IMR-90 (cell line): ENCODE results near the gene CDKL1. TPM values are rescaled to one million over a fixed set of nuclear protein-coding genes. Genes with fewer than 3 reads are reported as not detected.
A peak's percentile ranks its signal among the peaks of the same experiment; 100 is the strongest.

Experiments
- ATAC-seq: fragments of 200-7000 bp; cut with Tn5 transposase; 2 replicates; pipeline ENCODE4 v1.9.1; 2020; ENCODE audit warnings: low read depth, mild to moderate bottlenecking, moderate library complexity
- BruUV-seq: library from RNA; stranded (reverse); fragments of 400-500 nt; replicated peaks from 2 replicates; lab custom pipeline; 2021; lab: Mats Ljungman, UMichigan
- CTCF ChIA-PET: fragments of 300-600 bp; formaldehyde crosslinking; extraction: SDS; loops from one replicate; lab custom pipeline; 2021; ENCODE audit warnings: antibody characterized with exemption; lab: Yijun Ruan, JAX
- POLR2A ChIA-PET: fragments of 300-600 bp; sonication (Branson Sonifier 250); formaldehyde crosslinking; loops from one replicate; lab custom pipeline; 2022; ENCODE audit warnings: antibody characterized with exemption; ENCODE audit not compliant: unreplicated experiment; lab: Charles Lee
- DNase-seq: peaks from one replicate; pipeline ENCODE4 v3.0.0; 2013
- H2AFZ ChIP-seq: replicated peaks from 2 replicates; pipeline ENCODE3; 2013; ENCODE audit warnings: low read length, mild to moderate bottlenecking; ENCODE audit not compliant: poor library complexity
- H2AK5ac ChIP-seq: 2 replicates; pipeline ENCODE4 v1.6.1; 2013; ENCODE audit warnings: low read depth, low read length, inconsistent platforms
- H2AK9ac ChIP-seq: replicated peaks from 2 replicates; pipeline ENCODE3; 2013; ENCODE audit warnings: mild to moderate bottlenecking, low read depth, low read length, moderate library complexity; ENCODE audit not compliant: poor library complexity
- H2BK120ac ChIP-seq: 2 replicates; pipeline ENCODE4 v1.6.1; 2013; ENCODE audit warnings: low read depth, low read length, inconsistent platforms
- H2BK15ac ChIP-seq: 3 replicates; pipeline ENCODE4 v1.6.1; 2013; ENCODE audit warnings: low read depth, low read length, inconsistent platforms
- H2BK20ac ChIP-seq: 2 replicates; pipeline ENCODE4 v1.6.1; 2013; ENCODE audit warnings: low read depth, mild to moderate bottlenecking, inconsistent platforms, low read length, moderate library complexity
- H2BK5ac ChIP-seq: 2 replicates; pipeline ENCODE4 v1.6.1; 2013; ENCODE audit warnings: mild to moderate bottlenecking, low read depth, low read length, inconsistent platforms; ENCODE audit not compliant: poor library complexity, severe bottlenecking
- H3K14ac ChIP-seq: replicated peaks from 2 replicates; pipeline ENCODE4 v1.6.1; 2013; ENCODE audit warnings: low read depth, low read length, inconsistent platforms
- H3K18ac ChIP-seq: 2 replicates; pipeline ENCODE4 v1.6.1; 2013; ENCODE audit warnings: low read depth, low read length, control low read depth
- H3K23ac ChIP-seq: 2 replicates; pipeline ENCODE4 v1.6.1; 2013; ENCODE audit warnings: low read depth, low read length, inconsistent platforms
- H3K27ac ChIP-seq: 2 replicates; pipeline ENCODE4 v1.5.1; 2013; ENCODE audit warnings: mild to moderate bottlenecking, control low read depth, low read length; ENCODE audit not compliant: insufficient read depth
- H3K27me3 ChIP-seq: 2 replicates; pipeline ENCODE4 v1.6.1; 2013; ENCODE audit warnings: low read length; ENCODE audit not compliant: control insufficient read depth, insufficient read depth
- H3K36me3 ChIP-seq: 2 replicates; pipeline ENCODE4 v1.6.1; 2013; ENCODE audit warnings: low read length, mixed read lengths; ENCODE audit not compliant: control insufficient read depth, insufficient read depth
- H3K4ac ChIP-seq: 2 replicates; pipeline ENCODE4 v1.6.1; 2013; ENCODE audit warnings: low read depth, low read length, inconsistent platforms
- H3K4me1 ChIP-seq: 2 replicates; pipeline ENCODE4 v1.6.1; 2013; ENCODE audit warnings: low read length, mixed read lengths; ENCODE audit not compliant: control insufficient read depth, insufficient read depth
- H3K4me2 ChIP-seq: 2 replicates; pipeline ENCODE4 v1.6.1; 2013; ENCODE audit warnings: low read depth, mild to moderate bottlenecking, control low read depth, low read length, moderate library complexity
- H3K4me3 ChIP-seq: 2 replicates; pipeline ENCODE4 v1.5.1; 2013; ENCODE audit warnings: low read depth, mild to moderate bottlenecking, control low read depth, low read length, moderate library complexity; ENCODE audit not compliant: insufficient read depth
- H3K56ac ChIP-seq: 2 replicates; pipeline ENCODE4 v1.6.1; 2013; ENCODE audit warnings: low read length, inconsistent platforms; ENCODE audit not compliant: insufficient read depth; ENCODE audit errors: extremely low read depth
- H3K79me1 ChIP-seq, 2 experiments: 2 replicates each; pipeline ENCODE4 v1.6.1; 2013; ENCODE audit warnings: low read length in 2 of 2, inconsistent platforms in 1 of 2, low read depth in 1 of 2
- H3K9ac ChIP-seq: 2 replicates; pipeline ENCODE4 v1.6.1; 2013; ENCODE audit warnings: low read depth, low read length, control low read depth
- H3K9me1 ChIP-seq: 2 replicates; pipeline ENCODE4 v1.6.1; 2013; ENCODE audit warnings: low read length, inconsistent platforms; ENCODE audit not compliant: insufficient read depth
- H3K9me3 ChIP-seq: 2 replicates; pipeline ENCODE4 v1.6.1; 2013; ENCODE audit warnings: low read length; ENCODE audit not compliant: control insufficient read depth, insufficient read depth
- H4K20me1 ChIP-seq: 2 replicates; pipeline ENCODE4 v1.6.1; 2013; ENCODE audit warnings: low read length, inconsistent platforms; ENCODE audit not compliant: insufficient read depth
- H4K5ac ChIP-seq: 2 replicates; pipeline ENCODE4 v1.6.1; 2013; ENCODE audit warnings: mild to moderate bottlenecking, low read depth, low read length, control low read depth
- H4K8ac ChIP-seq, 2 experiments: 2 replicates each; pipeline ENCODE4 v1.6.1; 2013; ENCODE audit warnings: low read depth in 2 of 2, low read length in 2 of 2, control low read depth in 1 of 2, inconsistent platforms in 1 of 2
- H4K91ac ChIP-seq: 2 replicates; pipeline ENCODE4 v1.6.1; 2013; ENCODE audit warnings: low read depth, low read length, inconsistent platforms; ENCODE audit not compliant: insufficient read depth
- CEBPB ChIP-seq: IDR thresholded peaks from 2 replicates; pipeline ENCODE4 v1.6.1; 2012; ENCODE audit warnings: low read depth, low read length, improper control_type of control experiment
- RCOR1 ChIP-seq: IDR thresholded peaks from 2 replicates; pipeline ENCODE4 v1.6.1; 2012; ENCODE audit warnings: mild to moderate bottlenecking, low read length, improper control_type of control experiment; ENCODE audit not compliant: insufficient replicate concordance
- SMC3 ChIP-seq: fragments of 150-350 bp; IDR thresholded peaks from 2 replicates; pipeline ENCODE4 v1.6.1; 2016; ENCODE audit warnings: low read depth, mild to moderate bottlenecking, antibody characterized with exemption, low read length, moderate library complexity
- WGBS, 2 experiments: methylation state at CpG; one replicate each; pipeline versions ENCODE4 v1.1.5 to v1.1.7; 2013; ENCODE audit warnings: missing lambda C conversion rate in 2 of 2; ENCODE audit not compliant: insufficient read length in 1 of 2; ENCODE audit errors: extremely low coverage in 2 of 2; 5-methylcytosine and 5-hydroxymethylcytosine counted together
- dilution Hi-C: fragments of 300-500 bp; cut with HindIII; formaldehyde crosslinking; loops from one replicate; pipeline ENCODE4 v1.14.3; 2018; ENCODE audit warnings: low sequenced_read_pairs; ENCODE audit not compliant: unreplicated experiment
- in situ Hi-C: fragments of 300-500 bp; cut with MboI; formaldehyde crosslinking; loops from 3 replicates; pipeline ENCODE4 v1.14.3; 2019; ENCODE audit warnings: low sequenced_read_pairs, inconsistent platforms, mixed read lengths
- intact Hi-C: fragments of 100-400 bp; cut with micrococcal nuclease; formaldehyde crosslinking; loops from 2 replicates; pipeline ENCODE4 v1.10.0; 2022
- polyA plus RNA-seq, 3 experiments: library from polyadenylated mRNA; depleted of rRNA; stranded (reverse); fragments of >200 nt; gene quantifications; 2 replicates each; pipeline ENCODE4 v1.2.3, GENCODE V29; 2012; ENCODE audit warnings: low replicate concordance in 1 of 3
- total RNA-seq: library from RNA; depleted of rRNA; stranded (reverse); fragments of >200 nt; gene quantifications from 2 replicates; pipeline ENCODE4 v1.2.3, GENCODE V29; 2012
- TF ChIP-seq, protein P1 (sequence below): conservative IDR thresholded peaks from 2 replicates; pipeline ENCODE4 v1.5.1; 2012; ENCODE audit warnings: mild to moderate bottlenecking, low read depth, low read length, improper control_type of control experiment

CDKL1 gene
- total and polyA plus RNA-seq, 2 of the 4 experiments (the other 2 are of a cell fraction): 1.9 to 3.8 TPM

DNA sequence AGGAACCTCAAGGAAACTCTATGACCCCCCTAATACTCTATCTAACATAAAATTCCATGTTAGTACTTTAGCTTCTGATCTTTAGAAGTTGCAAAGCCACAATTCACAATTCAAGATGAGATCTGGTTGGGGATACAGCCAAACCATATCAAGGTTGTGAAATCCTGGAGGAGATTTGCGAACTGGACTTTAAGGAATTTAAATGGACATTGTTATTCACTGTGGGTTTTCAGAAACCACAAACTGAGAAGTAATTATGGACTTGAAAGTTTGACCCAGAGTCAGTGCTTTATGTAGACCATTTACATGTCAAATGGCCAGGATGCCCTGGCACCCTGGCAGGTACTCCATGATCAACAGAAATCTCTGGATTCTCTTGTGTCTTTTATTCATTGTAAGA, 14.2 kb upstream of the CDKL1 start:
- H2BK20ac ChIP-seq: no peak overlapping the region
- no peak overlapping the region for H3K14ac ChIP-seq
- H3K9me3 ChIP-seq: no peaks in the 10 kb centered on the region
- H2BK15ac ChIP-seq: no peak overlapping the region
- no TSS peak for BruUV-seq
- no peak overlapping the region for H2BK120ac ChIP-seq
- intact Hi-C loops: no loop called here
- 0% methylated on average over 1 of the region's 1 CpG; no CpG with 5 or more reads in 1 of the 2 experiments for WGBS, 2 experiments
- H3K79me1 ChIP-seq: no peaks in the 10 kb centered on the region
- H2AK9ac ChIP-seq: no peak overlapping the region
- peaks cover 3% of the 10 kb centered on the region; the same call in 1 of the 2 replicates for H3K9me1 ChIP-seq
- dilution Hi-C loops: no loop called here
- no peak overlapping the region for H4K8ac ChIP-seq
- ChIA-PET CTCF (interaction anchor here (0.9 kb wide), 1 partner anchor 90 kb away, joined by 5 read pairs; no protein-coding TSS in a partner anchor), POLR2A (no interaction called here)
- H2AFZ ChIP-seq: no peak overlapping the region
- no peak overlapping the region for H3K4ac ChIP-seq
- H3K4me2 ChIP-seq: no peak overlapping the region
- TF ChIP-seq CEBPB: peak; percentile 91
- TF ChIP-seq RCOR1: no peak
- TF ChIP-seq, protein P1, sequence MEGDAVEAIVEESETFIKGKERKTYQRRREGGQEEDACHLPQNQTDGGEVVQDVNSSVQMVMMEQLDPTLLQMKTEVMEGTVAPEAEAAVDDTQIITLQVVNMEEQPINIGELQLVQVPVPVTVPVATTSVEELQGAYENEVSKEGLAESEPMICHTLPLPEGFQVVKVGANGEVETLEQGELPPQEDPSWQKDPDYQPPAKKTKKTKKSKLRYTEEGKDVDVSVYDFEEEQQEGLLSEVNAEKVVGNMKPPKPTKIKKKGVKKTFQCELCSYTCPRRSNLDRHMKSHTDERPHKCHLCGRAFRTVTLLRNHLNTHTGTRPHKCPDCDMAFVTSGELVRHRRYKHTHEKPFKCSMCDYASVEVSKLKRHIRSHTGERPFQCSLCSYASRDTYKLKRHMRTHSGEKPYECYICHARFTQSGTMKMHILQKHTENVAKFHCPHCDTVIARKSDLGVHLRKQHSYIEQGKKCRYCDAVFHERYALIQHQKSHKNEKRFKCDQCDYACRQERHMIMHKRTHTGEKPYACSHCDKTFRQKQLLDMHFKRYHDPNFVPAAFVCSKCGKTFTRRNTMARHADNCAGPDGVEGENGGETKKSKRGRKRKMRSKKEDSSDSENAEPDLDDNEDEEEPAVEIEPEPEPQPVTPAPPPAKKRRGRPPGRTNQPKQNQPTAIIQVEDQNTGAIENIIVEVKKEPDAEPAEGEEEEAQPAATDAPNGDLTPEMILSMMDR: no peak
- no peak for TF ChIP-seq SMC3
- DNase-seq (peak; percentile 85), ATAC-seq (peak; percentile 75)
- H3K18ac ChIP-seq: no peak overlapping the region
- H4K91ac ChIP-seq: no peak overlapping the region
- peaks cover 6% of the 10 kb centered on the region for H3K4me1 ChIP-seq
- no peak overlapping the region for H3K56ac ChIP-seq
- no peaks in the 10 kb centered on the region; the same call in none of the 2 replicates for H3K36me3 ChIP-seq
- peak overlapping the region; percentile 6; the same call in 1 of the 2 replicates for H3K27ac ChIP-seq
- no peaks in the 10 kb centered on the region for H3K27me3 ChIP-seq
- H4K20me1 ChIP-seq: no peaks in the 10 kb centered on the region
- H3K9ac ChIP-seq: no peak overlapping the region
- no peak overlapping the region for H2BK5ac ChIP-seq
- H3K4me3 ChIP-seq: no peak overlapping the region
- no peak overlapping the region for H3K23ac ChIP-seq
- no peak overlapping the region for H4K5ac ChIP-seq
- H2AK5ac ChIP-seq: no peak overlapping the region
- in situ Hi-C loops: no loop called here
